ENCODE measurements around the gene MFGE8.

Gene MFGE8

DNA sequence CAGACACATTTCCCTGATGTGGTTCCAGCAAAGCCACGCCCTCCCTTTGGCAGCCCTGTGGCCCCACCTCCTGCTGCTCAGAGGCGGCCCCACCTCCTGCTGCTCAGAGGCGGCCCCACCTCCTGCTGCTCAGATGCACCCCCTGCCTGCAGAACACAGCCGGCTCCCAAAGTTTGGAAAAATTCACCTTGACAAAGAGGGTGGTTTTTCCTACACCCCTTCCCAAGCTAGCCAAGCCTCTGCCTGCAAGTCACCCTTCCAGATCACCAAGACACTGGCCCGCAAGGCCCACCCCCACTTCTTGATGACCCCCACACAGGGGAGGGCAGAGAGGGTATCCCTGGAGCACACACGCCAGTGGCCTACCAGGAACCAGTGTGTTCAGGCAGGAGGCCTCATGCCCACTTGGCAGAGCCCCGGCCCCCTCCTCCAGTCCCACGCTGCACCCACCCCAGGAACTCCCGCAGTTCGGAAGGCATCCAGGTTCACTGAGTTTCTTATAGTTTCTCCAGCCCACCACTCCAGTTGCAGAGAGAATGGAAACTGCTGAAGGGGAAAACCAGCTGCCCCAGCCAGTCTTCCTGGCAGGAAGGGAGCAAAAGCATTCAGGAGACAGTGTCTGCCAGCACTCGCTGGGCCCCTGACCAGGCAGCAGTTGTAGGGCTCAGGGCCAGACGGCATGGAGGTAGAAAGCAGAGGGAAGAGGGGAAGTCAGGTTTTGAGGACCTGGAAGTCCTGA, 15.6 kb downstream of the MFGE8 start:
- peak; percentile 79 for DNase-seq

- DNase-seq: no peak
Observed at GRCh38 chr15:88897142-88897455, 16.1 kb downstream of the MFGE8 start.

GRCh38 chr15:88896333-88897033, 16.7 kb downstream of the MFGE8 start:
- DNase-seq: no peak

DNA sequence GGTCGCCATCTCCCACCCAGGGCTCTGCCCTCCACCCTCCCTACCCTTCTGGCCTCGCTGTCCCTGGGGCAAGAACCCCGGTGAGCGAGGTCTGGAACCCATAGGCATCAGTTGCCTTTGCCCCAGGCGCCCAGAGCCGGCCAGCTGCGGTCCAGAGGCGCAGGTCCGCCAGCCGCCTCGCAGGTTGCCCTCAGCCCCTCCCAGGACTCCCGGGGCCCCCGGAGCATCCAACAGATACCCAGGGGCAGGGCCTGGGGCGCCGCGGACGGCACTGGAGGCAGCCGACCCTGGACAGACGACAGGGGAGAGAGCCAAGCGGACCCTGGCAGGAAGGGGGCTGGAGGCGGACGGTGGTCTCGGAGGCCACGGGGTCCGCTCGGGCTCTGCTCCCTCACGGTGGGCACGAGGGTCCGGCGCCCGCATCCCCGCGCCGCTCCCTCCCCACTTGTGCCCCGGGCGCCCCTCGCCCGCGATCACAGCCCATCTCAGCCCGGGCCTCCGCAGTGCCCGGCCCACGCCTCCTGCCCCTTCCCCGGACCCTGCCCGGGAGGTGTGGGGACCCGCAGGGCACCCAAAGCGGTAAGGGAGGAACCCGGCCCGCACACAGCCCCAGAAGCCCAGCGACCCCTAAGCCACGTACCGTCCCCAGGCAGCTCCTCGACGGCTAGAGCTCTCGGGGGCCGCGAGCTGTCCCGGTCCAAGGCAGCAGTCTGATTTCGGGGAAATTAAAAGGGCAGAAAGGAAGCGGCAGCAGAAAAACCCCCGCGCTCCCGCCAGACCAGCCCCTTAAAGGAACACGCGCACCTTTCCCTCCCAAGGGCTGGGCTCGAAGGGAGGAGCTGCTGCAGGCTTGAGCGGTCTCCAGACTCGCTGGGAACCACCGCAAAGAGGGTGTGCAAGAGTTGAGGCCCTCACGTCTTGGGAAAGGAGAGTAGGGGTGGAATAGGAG, 18.1 kb downstream of the MFGE8 start, which contains the start of gene HAPLN3:
Gene HAPLN3, minus strand, starts transcription at position 726 of the 949 bp plus-strand sequence. CDS start 8,246 bp downstream, outside the sequence.
- DNase-seq: no peak

DNA sequence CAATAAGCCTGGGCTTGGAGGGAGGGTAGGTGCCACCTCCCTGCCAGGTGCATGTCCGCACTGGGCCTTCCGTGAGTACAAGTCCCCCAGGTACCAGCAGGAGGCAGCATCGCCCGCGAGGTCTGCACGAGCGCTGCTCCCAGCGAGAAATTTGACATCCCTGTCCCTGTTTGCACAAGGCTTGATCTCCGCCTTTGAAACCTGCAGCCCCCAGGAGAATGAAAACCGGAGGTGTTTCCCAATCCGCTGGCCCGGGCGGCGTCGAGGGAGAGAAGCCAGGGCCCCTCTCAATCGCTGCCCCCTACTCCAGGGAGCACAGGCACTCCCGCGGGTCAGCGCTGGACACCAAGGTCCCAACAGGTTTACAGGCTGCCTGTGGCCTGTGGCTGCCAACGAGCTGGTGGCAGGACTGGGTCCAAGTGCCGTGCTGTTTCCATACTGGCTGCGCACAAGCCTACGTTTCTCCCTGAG, 18.8 kb downstream of the MFGE8 start:
- DNase-seq: peak; percentile 41

DNA sequence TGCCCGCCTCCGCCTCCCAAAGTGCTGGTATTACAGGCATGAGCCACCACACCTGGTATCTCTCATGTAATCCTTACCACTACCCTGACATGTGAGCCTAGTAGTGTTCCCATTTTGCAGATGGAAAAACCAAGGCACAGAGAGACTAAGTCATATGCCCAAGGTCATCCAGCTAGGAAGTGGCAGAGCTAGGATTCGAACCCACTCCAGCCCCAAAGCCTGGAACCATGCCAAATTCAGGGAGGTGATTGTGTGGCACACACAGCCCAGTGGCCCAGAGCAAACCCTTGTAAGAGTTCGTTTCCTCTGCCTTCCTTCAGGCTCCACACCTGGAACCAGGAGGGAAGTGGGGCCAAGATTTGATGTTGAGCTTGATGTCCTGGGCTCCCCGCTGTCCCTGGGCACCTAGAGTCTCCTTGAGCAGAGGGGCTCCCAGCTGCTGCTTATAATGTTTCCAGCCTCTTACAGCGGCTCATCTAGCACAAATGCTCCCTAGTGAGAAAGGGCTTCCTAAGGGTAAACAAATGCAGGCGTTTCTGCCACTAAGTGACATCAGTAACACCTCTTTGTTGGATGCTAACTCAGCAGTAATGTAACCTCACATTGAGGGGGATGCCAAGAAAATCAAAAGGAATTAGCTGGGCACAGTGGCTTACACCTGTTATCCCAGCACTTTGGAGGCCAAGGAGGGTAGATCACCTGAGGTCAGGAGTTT, 21.5 kb downstream of the MFGE8 start:
- DNase-seq: no peak

DNA sequence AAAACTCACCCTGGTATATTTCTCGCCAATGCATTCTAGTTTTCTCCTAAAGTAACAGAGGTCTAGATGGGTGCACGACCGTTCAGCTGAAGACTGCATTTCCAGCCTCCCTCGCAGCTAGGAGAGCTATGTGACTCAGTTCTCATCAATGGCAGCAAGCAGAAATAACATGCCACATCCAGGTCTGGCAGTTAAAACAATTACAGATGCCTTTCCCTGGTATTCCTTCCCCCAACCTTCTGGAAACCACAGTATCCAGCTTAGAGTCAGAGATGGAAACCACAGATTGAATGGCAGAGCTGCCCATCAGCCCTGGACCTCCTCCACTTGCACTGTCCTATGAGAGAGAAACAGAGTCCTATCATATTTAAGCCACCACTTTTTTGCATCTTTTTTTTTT, 22.7 kb downstream of the MFGE8 start:
- DNase-seq: no peak

GRCh38 chr15:88888719-88889118, 24.5 kb downstream of the MFGE8 start:
- DNase-seq: no peak

- no peak for DNase-seq
Observed at GRCh38 chr15:88887068-88887580, 26.1 kb downstream of the MFGE8 start.

DNA sequence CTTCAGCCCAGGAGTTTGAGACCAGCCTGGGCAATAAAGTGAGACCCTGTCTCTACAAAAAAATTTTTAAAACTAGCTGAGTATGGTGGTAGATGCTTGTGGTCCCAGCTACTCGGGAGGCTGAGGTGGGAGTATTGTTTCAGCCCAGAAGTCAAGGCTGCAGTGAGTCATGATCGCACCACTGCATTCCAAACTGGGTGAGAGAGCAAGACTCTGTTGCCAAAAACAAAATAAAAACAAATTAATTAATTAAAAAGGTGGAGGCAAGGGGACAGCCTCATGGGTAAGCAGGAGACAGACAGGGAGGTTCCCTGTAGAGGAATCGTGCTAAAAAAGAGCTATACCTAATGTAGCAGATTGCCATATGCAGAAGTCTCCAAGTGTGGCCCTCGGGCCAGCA, 30.4 kb downstream of the MFGE8 start:
- DNase-seq: no peak

- DNase-seq: no peak
Observed at GRCh38 chr15:88881775-88882174, 31.4 kb downstream of the MFGE8 start.

GRCh38 chr15:88880944-88881740, 32.0 kb downstream of the MFGE8 start:
- DNase-seq: no peak

DNA sequence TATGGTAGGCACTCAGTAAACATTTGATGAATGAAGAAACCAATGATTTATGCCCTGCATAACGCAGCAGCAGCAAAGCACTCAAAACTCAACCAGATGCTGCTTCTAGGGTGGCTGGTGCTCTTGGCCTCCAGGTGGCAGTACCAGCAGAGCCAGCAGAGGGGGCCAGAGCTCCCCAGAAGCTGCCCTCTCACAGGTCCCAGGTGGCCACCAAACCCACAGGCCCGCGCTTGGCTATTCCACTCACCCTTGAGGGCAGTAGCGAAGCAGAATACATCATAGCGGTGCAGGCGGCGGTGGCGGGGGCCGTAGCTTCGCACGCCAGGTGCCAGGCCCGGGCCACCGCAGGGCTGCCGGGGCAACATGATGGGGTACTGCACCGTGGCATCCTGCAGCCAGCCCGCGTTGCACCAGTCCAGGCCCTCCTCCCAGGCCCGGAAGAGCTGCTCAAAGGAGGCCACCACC, 34.4 kb downstream of the MFGE8 start:
- DNase-seq: peak; percentile 79

- no peak for DNase-seq
Observed at GRCh38 chr15:88877906-88878305, 35.3 kb downstream of the MFGE8 start.

GRCh38 chr15:88877415-88877814, 35.8 kb downstream of the MFGE8 start:
- DNase-seq: no peak

- no peak for DNase-seq
Observed at GRCh38 chr15:88876573-88876972, 36.6 kb downstream of the MFGE8 start.

DNA sequence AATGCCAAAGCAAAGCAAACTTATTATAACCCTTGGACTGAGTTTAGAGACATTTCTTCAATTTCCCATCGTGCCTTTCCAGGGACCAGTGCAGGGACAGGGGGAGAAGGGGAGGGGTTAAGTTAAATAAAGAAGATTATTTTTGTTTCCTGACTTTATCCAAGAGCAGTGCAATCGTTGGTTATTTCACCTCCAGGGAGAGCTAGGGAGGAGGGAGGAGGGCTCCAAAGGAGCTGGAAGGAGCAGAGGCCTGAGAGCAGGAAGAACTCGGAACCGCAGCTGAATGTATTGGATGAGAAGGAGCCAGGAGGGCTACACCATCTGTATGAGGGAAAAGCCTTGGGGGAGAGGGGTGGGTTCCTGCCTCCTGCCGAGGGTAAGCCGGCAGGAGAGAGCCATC, 38.5 kb downstream of the MFGE8 start:
- DNase-seq: no peak

GRCh38 chr15:88874275-88874674, 38.9 kb downstream of the MFGE8 start:
- DNase-seq: no peak

DNA sequence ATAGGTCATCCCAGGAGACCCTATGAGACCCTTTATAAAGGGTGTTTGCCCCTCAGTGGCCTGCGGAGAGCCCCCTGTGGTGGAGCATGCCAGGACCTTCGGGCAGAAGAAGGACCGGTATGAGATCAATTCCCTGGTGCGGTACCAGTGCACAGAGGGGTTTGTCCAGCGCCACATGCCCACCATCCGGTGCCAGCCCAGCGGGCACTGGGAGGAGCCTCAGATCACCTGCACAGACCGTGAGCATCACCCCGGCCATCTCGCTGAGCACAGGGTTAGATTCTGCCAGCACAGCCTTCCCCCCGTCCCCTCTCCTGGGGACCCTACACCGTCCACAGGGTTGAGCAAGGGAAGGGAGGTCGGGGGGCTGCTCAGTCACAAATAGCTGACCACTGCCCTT, 39.4 kb downstream of the MFGE8 start:
- no peak for DNase-seq

- DNase-seq: no peak
Observed at GRCh38 chr15:88872706-88873105, 40.5 kb downstream of the MFGE8 start.

GRCh38 chr15:88872106-88872505, 41.1 kb downstream of the MFGE8 start:
- DNase-seq: no peak
